HG03159 (cell line): ENCODE results near the gene NEDD8.
"Not testable (repeated sequence)": the region's sequence is repeated elsewhere in the genome, so short reads cannot be mapped to it uniquely, and the experiment has no call there.

Source experiments
- ATAC-seq: cut with Tn5 transposase; IDR thresholded peaks from one replicate; pipeline ENCODE4 v1.9.1; 2021; ENCODE audit warnings: mild to moderate bottlenecking, moderate library complexity; ENCODE audit not compliant: unreplicated experiment

Gene NEDD8

DNA sequence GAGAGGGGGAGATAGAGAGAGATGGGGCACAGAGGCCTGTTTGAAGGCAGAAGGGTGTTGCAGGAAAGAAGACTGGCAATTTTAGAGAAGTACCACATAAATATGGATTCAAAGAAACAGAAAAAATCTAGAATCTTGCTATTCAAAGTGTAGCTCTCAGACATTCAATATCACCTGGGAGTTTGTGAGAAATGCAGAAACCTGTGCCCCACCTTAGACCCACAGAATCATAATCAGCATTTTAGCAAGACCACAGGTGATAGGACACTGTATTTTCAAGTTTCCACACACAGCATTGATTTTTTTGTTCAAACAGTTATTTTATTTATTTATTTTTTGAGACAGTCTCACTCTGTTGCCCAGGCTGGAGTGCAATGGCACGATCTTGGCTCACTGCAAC is 3.3 kb downstream of the NEDD8 start:
- no peak for ATAC-seq

DNA sequence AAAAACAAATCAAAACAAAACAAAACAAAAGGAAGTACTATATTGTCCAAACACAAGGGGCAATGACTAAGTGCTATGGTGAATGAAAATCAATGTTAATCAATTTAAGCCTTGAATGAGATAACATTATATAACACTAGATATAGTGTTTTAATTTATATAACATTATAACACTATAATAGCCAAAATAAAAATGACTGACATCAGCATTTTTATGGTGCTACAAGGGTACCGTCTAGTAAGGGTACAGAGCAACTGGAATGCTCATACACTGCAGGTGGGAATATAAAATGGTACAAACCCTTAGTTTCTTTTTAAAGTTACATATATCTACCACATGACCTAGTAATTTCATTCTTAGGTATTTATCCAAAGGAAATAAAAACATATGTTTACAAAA is 5.7 kb downstream of the NEDD8 start:
- no peak for ATAC-seq

DNA sequence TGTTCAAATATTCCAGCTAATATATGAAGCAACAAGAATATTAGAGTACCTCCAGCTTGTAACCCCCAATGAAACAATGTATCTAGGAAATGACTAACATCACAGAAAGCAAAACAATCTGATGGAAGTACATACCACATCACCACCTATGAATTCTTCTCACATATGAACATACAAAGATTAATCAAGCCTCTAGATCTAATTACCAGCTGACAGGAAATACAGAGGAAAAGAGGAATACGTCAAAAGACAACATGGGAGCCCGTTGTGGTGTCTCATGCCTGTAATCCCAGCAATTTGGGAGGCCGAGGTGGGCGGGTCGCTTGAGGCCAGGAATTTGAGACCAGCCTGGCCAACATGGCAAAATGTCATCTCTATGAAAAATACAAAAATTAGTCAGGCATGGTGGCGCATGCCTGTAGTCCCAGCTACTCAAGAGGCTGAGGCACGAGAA is 7.5 kb downstream of the NEDD8 start:
- ATAC-seq = no peak

DNA sequence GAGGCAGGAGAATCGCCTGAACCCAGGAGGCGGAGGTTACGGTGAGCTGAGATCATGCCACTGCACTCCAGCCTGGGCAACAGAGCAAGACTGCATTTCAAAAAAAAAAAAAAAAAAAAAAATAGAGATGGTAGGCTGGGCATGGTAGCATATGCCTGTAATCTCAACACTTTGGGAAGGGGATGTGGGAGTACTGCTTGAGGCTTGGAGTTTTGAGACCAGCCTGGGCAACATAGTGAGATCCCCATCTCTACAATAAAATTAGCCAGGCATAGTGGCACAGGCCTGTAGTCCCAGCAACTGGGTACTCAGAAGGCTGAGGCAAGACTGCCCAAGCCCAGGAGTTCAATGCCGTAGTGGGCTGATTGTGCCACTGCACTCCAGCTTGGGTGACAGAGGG is 9.2 kb downstream of the NEDD8 start:
- ATAC-seq = not testable (repeated sequence)

DNA sequence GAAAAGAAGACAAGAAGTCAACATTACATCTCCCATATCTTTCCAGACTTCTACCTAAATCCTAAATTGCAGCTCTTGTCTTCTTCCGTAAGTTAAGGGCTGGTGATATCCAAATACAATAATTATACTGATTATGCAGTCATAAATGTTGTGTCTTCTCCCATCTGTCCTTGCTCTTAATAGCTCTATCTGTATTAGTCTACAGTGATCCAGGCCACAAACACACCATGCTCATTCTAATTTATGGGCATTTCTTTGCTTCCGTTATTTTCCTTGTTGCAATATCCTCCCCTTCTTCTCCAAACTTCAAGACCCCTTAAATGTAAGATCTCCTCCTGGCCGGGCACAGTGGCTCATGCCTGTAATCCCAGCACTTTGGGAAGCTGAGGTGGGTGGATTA is 12.6 kb downstream of the NEDD8 start:
- no peak for ATAC-seq

DNA sequence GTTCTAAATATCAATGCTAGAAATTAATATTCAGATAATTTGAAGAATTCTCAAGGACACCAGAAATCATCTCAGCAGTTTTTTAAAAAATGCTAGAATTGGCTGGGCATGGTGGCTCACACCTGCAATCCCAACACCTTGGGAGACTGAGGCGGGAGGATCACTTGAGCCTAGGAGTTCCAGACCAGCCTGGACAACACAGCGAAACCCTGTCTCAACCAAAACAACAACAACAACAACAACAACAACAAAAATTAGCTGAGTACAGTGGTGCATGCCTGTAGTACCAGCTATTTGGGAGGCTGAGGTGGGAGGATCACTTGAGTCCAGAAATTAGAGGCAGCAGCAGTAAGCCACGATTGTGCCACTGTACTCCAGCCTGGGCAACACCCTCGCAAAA is 13.1 kb downstream of the NEDD8 start:
- no peak for ATAC-seq

DNA sequence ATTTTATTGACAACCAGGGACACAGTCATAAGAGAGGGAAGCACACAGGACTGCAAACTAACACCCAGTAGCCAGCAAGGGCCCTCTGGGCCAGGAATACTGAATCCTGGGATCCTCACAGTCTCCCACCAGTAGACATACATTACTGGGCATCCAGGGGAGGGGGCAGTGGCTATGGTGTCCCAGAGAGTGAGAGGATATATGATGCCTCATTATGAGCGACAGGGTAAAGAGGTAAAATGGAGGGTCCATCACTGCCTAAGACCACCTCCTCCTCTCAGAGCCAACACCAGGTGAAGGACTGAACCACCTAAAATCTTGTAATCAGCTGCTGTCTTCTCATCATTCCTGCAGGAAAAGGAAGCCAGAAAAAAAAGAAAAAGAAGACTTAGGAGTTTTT is 15.3 kb downstream of the NEDD8 start:
- ATAC-seq = not testable (repeated sequence)

DNA sequence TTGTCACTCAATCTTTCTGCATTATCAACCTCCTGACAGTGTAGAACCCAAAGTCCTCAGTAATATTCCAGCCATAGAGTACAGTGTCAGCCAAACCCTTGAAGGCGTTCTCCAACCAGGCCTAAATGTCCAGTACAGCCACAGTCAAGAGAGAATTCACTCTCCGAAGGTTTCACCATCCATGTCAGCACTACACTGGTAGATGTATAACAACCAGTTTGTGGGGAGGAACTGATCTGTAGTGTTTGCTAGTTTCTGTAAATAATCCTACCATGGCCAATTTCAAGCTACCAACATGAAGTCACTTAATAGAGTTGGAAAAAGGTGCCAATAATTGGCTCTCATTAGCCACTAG is 15.8 kb downstream of the NEDD8 start:
- no peak for ATAC-seq

DNA sequence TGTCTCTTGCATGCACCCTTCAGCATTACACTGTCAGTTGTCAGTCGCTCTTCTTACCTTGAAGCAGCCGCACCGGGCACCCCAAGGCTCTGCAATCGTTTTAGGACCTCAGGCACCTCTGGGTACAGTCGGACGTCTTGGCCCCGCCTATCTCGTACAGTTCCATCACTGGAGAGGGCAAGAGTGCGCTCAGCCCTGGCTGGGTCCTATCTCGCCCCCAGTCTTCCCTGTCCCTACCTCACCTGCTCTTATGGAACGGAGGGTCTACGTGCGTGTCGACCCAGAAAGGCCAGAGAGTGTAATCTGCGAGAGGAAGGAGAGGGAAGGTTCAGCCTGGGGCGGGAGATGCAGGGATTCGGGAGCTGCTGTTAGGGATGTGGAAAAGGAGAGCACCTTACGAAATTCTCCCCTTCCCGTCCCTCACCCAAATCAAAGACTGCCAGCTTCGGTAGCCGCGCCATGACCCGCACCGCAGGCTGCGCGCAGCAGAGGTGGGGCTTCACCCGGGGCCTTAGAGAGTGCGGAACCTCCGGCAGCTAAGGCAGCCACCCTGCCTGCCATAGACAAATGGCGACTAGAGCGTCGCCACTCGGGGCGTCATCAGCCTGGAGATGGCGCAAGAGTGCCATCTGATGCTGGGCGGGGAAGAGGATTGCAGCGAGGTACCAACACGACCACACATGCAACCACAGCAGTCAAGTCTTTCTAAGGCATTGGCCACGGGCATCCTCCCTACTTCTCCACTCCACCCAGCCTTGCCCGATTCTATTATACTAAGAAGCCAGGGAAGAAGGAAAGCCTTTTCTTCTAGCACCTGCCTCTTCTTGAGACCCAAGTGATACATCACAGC is 16.4 kb downstream of the NEDD8 start, which contains the start of gene MDP1:
Gene MDP1 (minus strand): TSS at position 572 of the 850 bp plus-strand sequence. CDS start 111 bp downstream, at position 461.
- ATAC-seq = peak; percentile 60

DNA sequence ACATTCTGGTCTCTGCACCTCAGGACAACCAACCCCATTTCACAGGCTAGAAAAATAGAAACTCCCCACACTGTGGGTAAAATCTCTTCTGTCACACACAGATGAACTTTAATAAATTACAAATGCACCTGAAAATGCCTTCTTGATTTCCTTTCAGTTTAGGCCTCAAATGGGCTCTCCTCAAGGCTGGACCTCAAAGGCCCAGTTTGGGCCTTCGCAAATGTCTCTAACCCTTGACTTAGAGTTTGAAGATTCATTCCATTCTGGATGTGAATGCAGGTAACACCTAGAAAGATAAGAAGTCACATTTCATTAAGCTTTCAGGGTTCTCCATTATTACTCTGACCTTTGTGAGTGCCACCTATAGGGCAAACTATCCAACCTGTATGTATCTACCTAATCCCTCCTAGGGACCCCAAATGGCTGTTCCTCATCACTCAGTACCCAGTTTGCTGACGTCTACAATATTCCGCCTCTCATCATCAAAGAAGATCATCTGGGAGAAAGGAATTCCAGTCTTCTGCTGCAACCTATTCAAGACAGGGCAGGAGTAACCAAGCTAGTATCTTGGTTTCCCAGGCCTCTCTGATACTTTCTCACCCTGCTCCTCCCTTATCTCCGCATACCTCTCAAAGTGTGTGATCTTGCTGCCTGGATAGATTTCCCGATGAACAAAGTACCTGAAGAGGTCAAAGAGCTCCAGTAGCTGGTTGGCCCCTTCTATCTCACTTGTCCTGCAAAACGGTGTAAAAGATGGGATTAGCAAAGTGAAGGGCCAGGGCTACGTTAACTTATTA is 18.1 kb downstream of the NEDD8 start:
- ATAC-seq = no peak

DNA sequence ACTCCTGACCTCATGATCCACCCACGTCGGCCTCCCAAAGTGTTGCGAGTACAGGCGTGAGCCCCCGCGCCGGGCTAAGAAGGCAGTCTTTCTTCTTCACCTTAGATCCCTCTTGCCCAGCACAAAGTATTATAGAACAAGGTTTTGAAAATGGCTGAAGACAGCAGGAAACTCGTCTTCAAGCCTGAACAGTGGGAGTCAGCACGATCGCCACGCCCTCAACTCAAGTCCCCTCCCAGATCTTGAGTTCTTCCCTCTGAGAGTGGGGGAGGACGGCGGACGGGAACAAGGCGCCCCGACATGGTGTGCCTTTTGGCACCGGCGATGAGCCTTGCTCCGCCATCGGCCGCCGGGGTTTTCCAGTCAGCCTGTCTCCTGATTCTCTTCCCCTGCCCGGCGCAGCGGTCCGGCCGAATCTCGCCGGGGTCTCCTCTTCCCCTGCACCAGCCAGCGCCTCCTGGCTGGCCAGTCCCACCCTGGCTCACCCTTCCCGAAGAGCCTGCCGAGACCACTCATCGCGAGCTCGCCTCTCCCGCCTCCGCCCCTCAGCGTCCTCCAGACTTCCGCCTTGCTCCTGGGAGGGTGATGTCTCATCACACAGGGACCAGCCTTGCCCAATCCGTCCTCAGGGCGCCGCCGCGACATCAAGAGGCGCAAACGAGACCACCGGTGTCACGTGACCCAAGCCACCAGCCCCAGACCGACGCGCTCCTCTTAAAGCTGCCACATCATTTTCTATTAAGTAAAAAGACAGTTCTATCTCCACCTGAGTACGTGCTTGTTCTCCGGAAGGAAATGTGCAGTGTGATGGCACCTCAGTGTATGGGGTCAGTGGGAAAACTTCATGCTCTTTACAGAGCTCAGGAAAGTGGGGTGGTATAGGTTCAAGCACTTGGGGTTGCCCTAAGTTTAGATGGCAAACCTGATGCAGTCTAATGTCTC is 19.0 kb downstream of the NEDD8 start, which contains the start of gene CHMP4A:
Gene CHMP4A (minus strand): TSS at position 565 of the 942 bp plus-strand sequence. CDS start 49 bp downstream, at position 516.
- peak; percentile 73 for ATAC-seq

DNA sequence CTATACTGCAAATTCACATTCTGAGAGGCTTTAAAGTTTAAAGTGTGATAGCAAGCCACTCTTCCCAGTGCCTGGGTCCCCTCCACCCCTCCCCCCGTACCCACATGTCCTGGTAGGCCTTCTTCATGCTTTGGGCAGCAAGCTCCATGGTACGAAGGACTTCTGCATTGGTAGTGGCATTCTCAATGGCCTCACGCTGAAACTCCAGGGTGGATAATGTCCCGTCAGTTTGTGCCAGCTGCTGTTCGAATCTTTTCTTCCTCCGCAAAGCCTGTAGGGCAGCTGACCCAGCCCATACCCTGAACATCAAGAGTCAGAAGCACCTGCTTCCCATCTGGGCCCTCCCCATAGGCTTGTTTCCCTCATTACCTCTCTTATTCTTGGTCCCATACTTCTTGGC is 20.9 kb downstream of the NEDD8 start:
- no peak for ATAC-seq

DNA sequence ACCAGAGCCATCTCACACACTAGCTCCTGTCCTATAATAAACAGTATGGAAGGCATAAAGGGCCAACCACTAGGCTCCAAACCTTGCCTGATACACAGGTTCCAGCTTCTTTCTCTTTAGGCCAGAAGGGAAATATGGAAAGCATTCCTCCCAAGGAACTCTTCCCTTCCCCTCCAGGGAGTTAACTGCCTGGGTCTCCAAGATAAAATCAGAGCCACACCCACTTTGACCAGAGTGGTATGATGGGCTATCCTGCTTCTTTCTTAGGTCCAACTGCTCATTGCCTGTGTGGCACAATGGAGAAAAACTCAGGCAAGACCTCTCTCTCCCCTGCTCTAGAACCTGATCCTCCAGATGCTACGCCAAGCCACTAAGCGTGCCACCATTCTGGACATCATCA is 24.5 kb downstream of the NEDD8 start:
- no peak for ATAC-seq

DNA sequence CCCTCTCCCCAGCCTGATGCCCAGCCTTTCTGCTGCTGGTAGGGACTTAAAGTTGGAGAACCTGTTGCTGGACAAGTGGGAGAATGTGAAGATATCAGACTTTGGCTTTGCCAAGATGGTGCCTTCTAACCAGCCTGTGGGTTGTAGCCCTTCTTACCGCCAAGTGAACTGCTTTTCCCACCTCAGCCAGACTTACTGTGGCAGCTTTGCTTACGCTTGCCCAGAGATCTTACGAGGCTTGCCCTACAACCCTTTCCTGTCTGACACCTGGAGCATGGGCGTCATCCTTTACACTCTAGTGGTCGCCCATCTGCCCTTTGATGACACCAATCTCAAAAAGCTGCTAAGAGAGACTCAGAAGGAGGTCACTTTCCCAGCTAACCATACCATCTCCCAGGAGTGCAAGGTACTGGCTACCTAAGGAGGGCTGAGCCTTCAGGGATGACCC is 25.0 kb downstream of the NEDD8 start:
- ATAC-seq = no peak

DNA sequence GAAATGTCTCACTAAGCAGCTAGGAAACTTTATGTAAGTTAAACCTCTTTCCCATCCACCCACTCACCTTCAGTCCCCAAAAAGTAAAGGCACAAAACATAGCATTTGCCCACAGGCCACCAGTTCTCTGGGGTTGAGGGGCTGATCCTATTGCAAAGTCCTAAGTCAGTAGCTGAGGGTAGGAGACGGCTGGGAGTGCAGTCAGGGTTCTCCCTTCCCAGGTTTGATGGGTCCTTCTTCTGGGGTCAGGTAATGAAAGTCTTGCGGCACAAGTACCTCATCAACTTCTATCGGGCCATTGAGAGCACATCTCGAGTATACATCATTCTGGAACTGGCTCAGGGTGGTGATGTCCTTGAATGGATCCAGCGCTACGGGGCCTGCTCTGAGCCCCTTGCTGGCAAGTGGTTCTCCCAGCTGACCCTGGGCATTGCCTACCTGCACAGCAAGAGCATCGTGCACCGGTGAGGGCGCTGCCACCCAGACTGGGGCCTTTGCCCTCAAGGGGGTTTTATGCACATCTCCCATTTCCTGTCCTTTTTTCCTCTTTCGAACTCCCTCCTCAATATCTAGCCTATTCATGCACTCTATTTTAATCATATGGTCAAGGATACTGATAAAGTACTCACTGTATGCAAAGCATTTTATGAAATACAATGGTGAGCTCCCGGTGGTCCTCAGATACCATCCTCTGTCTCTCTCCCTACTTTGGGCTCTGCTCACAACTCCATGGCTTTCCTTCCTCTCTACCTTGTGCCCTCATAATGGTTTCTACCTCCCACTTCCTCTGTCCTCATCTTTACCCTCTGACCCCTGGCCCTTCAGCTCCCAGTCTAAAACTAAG is 25.7 kb downstream of the NEDD8 start:
- no peak for ATAC-seq

DNA sequence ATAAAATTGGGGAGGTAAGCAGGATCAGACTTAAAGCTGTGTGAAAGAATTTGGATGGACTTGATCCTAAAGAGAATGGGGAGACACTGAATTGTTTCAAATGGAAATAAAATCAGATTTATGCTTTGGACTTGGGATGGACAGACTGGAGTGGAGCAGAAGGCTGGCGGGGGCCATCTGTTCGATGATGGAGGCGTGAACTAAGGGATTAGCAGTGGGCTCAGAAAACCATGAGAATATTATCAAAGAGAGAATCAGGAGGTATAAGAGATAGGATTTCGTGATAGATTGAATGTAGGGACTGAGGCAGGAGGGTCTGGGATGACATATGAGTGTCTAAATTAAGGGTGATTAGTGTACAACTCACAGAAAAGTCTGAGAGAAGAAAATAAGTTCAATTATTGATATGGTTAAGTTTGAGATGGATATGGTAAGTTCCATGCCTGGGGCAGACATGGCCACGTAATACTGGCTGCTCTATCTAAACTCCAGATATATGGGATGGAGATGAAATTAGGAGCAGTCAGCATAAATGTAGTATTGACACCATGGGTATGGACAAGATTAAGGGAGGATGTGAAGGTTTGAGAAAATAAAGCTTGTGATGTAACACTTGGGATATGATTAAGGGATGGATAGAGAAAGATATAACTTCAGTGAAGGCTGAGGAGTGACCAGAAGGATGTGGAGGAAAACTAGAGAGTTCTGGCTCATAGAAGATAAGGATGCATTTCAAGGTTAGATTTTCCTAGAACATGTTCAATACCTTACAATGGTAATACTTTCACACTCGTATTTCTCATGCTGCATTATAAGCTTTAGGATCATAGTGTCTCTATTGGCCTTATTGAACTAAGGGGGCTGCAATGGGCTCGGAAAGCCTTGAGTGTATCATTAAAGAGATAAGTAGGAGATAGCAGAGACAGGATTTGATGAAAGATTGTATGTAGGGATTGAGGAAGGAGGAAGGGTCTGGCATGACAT is 27.7 kb downstream of the NEDD8 start:
- no peak for ATAC-seq

DNA sequence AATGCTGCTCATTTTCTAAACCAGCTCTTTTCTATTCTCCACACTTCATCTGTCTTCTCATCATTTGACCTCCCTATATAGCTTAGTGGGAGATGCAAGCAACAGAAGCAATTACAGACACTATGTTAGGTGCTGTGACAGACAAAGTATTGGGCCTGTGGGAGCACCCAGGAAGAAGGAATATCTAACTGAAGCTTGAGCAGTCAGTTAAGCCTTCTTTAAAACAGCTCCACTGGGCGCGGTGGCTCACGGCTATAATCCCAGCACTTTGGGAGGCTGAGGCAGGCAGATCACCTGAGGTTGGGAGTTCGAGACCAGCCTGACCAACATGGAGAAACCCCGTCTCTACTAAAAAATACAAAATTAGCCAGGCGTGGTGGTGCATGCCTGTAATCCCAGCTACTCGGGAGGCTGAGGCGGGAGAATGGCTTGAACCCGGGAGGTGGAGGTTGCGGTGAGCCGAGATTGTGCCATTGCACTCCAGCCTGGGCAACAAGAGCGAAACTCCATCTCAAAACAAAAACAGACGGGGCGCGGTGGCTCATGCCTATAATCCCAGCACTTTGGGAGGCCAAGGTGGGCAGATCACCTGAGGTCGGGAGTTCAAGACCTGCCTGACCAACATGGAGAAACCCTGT is 28.8 kb downstream of the NEDD8 start:
- ATAC-seq = not testable (repeated sequence)

DNA sequence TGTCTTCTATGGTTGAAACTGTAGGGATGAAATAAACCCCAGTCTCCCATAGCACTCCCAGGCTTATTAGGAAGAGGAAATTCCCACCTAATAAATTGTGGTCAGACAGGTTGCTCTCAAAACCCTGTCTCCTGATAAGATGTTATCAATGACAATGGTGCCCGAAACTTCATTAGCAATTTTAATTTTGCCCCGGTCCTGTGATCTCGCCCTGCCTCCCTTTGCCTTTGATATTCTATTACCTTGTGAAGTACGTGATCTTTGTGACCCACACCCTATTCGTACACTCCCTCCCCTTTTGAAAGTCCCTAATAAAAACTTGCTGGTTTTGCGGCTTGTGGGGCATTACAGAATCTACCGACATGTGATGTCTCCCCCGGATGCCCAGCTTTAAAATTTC is 29.6 kb downstream of the NEDD8 start:
- not testable (repeated sequence) for ATAC-seq
